WERI-Rb-1 (cell line): Measurements from ENCODE around the gene CPNE8.

Experiments used
- DNase-seq: peaks from one replicate; pipeline ENCODE4 v3.0.0-alpha.2; 2020
- H3K27ac ChIP-seq: fragments of 250-450 bp; sonication (Bioruptor Pico); 2 replicates; pipeline ENCODE4 v1.5.1; 2020; ENCODE audit warnings: mild to moderate bottlenecking, moderate library complexity
- H3K27me3 ChIP-seq: fragments of 250-450 bp; sonication (Bioruptor Pico); 2 replicates; pipeline ENCODE4 v1.5.1; 2021; ENCODE audit warnings: mild to moderate bottlenecking, low read depth, moderate library complexity; ENCODE audit not compliant: insufficient read depth, severe bottlenecking
- H3K36me3 ChIP-seq: fragments of 250-450 bp; sonication (Bioruptor Pico); 2 replicates; pipeline ENCODE4 v1.5.1; 2020; ENCODE audit warnings: mild to moderate bottlenecking, moderate library complexity
- H3K4me3 ChIP-seq: 2 replicates; pipeline ENCODE4 v1.5.1; 2011; ENCODE audit warnings: low read depth, mild to moderate bottlenecking, control low read depth, low read length
- H3K9me3 ChIP-seq: fragments of 250-450 bp; sonication (Bioruptor Pico); 2 replicates; pipeline ENCODE4 v1.5.1; 2021; ENCODE audit warnings: mild to moderate bottlenecking, moderate library complexity; ENCODE audit not compliant: severe bottlenecking
- TF ChIP-seq, protein P1 (sequence below): IDR thresholded peaks from 2 replicates; pipeline ENCODE4 v1.5.1; 2011; ENCODE audit warnings: low read depth, mild to moderate bottlenecking, control low read depth, inconsistent platforms, low read length

CPNE8 gene

GRCh38 chr12:38844267-38844666 is 61.1 kb downstream of the CPNE8 start:
- H3K27me3 ChIP-seq: peaks cover 31% of the 10 kb centered on the region
- no peak for DNase-seq
- H3K4me3 ChIP-seq: no peak overlapping the region
- no peaks in the 10 kb centered on the region for H3K36me3 ChIP-seq
- no peaks in the 10 kb centered on the region for H3K9me3 ChIP-seq
- TF ChIP-seq, protein P1, sequence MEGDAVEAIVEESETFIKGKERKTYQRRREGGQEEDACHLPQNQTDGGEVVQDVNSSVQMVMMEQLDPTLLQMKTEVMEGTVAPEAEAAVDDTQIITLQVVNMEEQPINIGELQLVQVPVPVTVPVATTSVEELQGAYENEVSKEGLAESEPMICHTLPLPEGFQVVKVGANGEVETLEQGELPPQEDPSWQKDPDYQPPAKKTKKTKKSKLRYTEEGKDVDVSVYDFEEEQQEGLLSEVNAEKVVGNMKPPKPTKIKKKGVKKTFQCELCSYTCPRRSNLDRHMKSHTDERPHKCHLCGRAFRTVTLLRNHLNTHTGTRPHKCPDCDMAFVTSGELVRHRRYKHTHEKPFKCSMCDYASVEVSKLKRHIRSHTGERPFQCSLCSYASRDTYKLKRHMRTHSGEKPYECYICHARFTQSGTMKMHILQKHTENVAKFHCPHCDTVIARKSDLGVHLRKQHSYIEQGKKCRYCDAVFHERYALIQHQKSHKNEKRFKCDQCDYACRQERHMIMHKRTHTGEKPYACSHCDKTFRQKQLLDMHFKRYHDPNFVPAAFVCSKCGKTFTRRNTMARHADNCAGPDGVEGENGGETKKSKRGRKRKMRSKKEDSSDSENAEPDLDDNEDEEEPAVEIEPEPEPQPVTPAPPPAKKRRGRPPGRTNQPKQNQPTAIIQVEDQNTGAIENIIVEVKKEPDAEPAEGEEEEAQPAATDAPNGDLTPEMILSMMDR: no peak
- no peak overlapping the region for H3K27ac ChIP-seq

GRCh38 chr12:38838056-38838850 is 67.1 kb downstream of the CPNE8 start:
- H3K4me3 ChIP-seq: no peak overlapping the region
- TF ChIP-seq, protein P1: no peak
- no peak for DNase-seq
- H3K9me3 ChIP-seq: no peaks in the 10 kb centered on the region
- no peaks in the 10 kb centered on the region for H3K36me3 ChIP-seq
- H3K27ac ChIP-seq: no peak overlapping the region
- peaks cover 22% of the 10 kb centered on the region for H3K27me3 ChIP-seq

- DNase-seq: no peak
Measured at GRCh38 chr12:38831715-38832114, 73.7 kb downstream of the CPNE8 start.

GRCh38 chr12:38825006-38825405 is 80.4 kb downstream of the CPNE8 start:
- Histone ChIP-seq H3K9me3 (no peaks in the 10 kb centered on the region), H3K36me3 (no peaks in the 10 kb centered on the region), H3K27ac (no peak overlapping the region), H3K27me3 (peaks cover 34% of the 10 kb centered on the region), H3K4me3 (no peak overlapping the region)
- DNase-seq: no peak
- TF ChIP-seq, protein P1: no peak

More at GRCh38 chr12:38831715-38832114, 73.7 kb downstream of the CPNE8 start:
- Histone ChIP-seq H3K9me3 (no peaks in the 10 kb centered on the region), H3K27me3 (peaks cover 5% of the 10 kb centered on the region), H3K36me3 (no peaks in the 10 kb centered on the region), H3K27ac (no peak overlapping the region), H3K4me3 (no peak overlapping the region)
- TF ChIP-seq, protein P1: no peak

- Histone ChIP-seq H3K36me3 (no peaks in the 10 kb centered on the region), H3K4me3 (no peak overlapping the region), H3K9me3 (no peaks in the 10 kb centered on the region), H3K27me3 (peaks cover 34% of the 10 kb centered on the region), H3K27ac (no peak overlapping the region)
- no peak for DNase-seq
- TF ChIP-seq, protein P1: no peak
Measured at GRCh38 chr12:38823738-38824137, 81.7 kb downstream of the CPNE8 start.

DNA sequence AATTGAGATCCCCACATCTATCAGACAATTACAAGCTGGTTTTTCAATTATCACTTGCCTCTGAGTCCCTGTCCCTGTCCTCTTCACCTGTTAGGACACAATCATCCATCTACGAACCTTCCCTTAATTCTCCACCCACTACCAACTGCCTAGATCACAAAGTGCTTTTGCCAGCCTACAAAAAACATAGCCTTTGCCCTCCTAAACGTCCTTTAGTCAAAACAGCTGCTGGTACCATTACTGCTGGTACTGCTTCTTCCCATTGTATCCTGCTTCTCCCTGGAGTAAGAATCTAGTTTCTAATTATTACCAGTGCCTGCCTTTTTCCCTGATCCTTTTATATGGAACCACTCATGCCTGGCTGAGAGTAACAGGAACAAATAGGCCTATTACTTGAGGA is 82.1 kb downstream of the CPNE8 start:
- TF ChIP-seq, protein P1: no peak
- no peak overlapping the region for H3K27ac ChIP-seq
- no peaks in the 10 kb centered on the region for H3K9me3 ChIP-seq
- no peaks in the 10 kb centered on the region for H3K36me3 ChIP-seq
- H3K27me3 ChIP-seq: peaks cover 34% of the 10 kb centered on the region
- no peak overlapping the region for H3K4me3 ChIP-seq
- no peak for DNase-seq
